ENCODE measurements around the gene FRMD4A.
"Not testable (repeated sequence)": the region's sequence is repeated elsewhere in the genome, so short reads cannot be mapped to it uniquely, and the experiment has no call there.

The FRMD4A gene

DNA sequence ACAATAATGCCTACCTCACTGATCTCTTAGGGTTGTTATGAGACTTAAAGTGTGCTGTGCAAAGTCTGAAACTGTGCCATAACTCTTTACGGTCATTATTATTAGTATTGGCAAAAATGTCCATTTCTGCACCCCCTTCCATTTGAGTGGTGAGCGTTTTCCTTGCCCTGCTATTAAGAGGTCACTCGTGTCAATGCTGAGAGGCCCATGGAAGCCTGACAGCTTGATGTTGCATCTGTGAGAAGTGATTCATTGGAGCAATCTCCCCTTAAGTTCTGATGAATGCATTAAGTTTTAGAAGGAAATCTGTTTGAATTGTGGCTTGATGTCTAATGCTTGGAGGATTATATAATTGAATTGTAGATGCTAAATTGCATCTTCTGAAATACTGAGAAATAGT is 253.3 kb downstream of the FRMD4A start:
- DNase-seq (ENCODE audit: extremely low spot score, insufficient read length, low read depth) (no peak), FAIRE-seq (no peak)

DNA sequence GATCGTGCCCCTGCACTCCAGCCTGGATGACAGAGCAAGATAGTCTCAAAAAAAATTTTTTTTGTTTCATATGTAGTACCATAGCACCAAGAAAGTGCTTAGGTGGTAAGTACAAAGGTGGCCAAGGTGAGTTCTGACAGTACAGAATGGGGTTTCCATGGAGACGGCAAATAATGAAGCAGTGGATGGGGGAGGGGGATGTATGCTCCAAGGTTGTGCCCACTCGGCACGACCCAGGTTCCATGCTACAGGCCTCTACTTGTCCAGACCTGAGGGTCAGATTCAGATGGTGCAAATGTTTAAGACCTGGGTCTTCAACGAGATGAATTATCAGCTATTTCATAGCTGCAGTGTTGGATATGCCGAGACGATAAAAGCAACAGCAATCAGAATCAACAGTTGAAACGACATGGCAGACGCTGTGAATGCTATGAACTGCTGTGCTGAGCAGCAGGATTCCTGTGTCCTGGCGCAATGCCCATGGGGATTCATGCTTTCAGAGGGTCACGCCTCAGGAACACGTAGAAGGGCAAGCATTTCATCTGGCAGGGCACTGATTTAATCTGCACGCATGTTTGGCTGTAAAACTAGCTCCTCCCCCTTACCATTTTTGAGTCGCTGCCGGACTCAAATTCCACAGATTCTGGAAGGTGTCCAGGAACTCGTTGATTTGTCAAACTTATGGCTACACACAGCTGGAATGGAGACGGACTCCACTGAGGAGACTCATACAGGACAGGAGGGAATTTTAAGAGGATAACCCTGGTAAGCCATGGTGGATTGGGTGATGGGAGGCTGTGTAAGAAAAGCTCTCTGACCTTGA is 256.5 kb downstream of the FRMD4A start:
- DNase-seq (ENCODE audit: extremely low spot score, insufficient read length, low read depth) (no peak), FAIRE-seq (no peak)

- DNase-seq (ENCODE audit: extremely low spot score, insufficient read length, low read depth) (no peak), FAIRE-seq (no peak)
Observed at GRCh38 chr10:14072541-14072940, 258.2 kb downstream of the FRMD4A start.

DNA sequence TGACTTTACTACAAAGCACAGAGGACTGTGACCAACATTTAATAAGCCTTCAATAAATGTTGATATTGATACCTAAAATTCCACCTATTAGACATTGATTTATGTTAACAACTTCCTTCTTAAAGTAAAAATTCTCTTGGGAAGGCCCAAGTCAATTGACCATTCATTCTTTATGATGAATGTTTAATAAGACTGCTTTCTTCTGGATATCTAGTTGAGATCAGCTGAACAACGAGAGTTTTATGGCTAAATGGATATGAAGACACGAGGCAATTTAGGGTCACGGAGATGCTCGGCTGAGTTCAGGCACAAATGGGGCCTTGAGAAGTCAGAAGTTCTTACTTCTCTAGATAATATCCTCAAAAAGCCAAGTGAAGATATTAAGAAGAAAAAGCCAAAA is 258.8 kb downstream of the FRMD4A start:
- FAIRE-seq: no peak
- no peak for DNase-seq (ENCODE audit: extremely low spot score, insufficient read length, low read depth)

DNA sequence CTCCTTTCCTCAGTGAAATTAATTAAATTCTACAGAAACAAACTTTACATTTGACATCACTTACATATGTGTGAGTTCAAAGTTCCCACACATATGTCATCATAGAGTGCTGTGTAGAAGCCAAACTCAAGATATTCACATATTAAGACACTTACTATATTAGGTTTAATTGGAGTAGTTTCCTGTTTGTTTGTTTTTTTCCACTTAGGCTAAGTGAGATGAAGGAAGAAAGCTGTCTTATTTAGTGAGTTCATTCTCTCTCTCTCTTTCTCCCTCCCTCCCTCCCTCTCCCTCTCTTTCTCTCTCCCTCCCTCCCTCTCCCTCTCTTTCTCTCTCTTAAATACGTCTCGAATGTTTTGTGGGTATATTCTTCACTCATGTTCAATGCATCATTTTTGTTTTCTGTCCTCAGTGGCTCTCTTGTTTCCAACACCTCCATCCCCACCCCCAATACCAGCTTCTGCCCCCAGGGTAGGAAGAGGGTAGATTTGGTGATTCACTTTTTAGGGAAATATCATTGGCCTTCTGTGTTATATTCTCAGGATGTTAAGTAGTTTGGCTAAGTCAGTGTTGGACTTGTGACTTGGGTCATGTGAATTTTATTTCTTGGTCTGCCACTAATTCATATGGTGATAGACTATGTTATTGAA is 262.0 kb downstream of the FRMD4A start:
- FAIRE-seq: no peak
- no peak for DNase-seq (ENCODE audit: extremely low spot score, insufficient read length, low read depth)

GRCh38 chr10:14067638-14068037 is 263.1 kb downstream of the FRMD4A start:
- FAIRE-seq; DNase-seq (ENCODE audit: extremely low spot score, insufficient read length, low read depth): not testable (repeated sequence)

DNA sequence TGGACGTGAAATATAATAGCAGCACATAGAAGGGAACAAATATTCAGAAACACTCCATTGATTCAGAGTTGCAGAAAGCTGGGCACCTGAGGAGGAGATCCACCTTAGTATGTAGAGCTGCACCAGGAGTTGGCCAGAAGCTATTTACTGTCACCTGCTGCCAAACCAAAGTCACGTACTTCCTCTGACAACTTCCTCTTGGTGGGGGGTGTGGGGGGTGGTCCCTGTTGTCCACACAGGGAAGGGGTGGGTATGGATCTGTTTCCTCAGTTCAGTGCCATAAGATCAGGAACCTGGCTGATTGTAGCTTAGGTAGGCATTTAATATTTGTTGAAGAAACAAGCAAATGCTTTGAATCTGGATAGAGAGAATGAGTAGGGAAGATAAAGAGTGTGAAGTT is 264.6 kb downstream of the FRMD4A start:
- no peak for FAIRE-seq
- DNase-seq (ENCODE audit: extremely low spot score, insufficient read length, low read depth): no peak

DNA sequence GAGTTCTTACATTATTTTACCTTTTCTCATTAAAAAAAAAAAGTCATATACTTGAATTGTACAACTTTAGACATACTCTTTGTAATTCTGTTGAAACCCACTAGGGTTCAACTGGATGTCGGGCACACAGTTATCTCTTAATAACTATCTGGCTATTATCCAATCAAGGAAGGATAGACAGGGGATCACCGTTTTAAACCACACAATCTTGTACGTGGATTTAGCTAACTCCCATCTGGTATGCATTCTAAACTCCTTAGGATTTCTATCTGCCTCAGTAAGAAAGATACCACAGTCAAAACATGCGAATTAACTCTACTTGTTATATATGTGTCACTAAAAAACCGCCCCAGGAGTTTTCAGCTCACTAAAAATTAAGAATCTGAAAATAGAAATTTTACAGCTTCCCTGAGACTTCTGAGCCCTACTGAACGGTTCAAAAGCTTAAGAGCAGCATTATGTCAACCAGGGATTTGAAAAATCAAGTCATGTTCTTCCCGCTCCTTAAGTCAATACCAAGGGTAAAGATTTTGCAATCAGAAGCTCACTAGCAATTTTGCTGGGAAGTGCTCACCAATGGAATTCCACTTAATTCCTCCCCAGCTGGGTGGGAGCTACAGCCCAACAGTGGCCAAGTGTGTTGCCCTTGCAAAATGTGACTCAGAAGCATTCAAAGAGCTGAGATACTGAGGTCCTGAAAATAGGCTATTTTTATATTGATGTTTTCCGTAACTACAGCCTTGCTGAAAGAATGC is 267.0 kb downstream of the FRMD4A start:
- DNase-seq (ENCODE audit: extremely low spot score, insufficient read length, low read depth) (no peak), FAIRE-seq (no peak)

DNA sequence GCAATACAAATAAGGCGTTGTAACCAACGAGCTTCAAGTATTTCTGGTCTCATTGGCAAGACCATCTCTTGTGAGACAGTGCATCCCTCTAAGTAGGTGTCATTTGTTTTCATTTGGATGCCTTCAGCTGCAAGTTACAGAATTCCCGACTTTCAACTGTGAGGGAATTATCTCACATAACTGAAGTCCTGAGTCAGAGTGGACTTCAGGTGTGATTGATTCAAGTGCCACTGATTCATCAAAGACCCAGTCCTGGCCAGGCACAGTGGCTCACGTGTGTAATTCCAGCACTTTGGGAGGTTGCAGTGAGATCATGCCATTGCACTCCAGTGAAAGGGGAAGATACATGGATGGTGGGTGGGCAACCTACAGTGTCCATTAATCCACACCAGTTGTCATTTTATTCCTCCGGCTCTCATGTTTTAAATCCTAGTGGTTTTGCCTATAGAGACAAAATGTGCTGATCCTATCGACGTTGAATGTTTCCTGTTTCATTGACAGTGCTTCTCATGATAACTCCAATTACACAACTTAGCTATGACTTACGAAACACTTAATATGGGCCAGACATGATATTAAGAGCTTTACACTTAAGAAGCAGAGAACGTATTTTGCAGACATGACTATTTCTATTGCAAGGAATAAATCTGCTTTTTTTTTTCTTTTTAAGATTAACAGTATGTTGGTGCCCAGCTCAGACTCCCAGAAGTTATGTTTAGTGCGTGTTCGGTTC is 268.0 kb downstream of the FRMD4A start:
- no peak for DNase-seq (ENCODE audit: extremely low spot score, insufficient read length, low read depth)
- no peak for FAIRE-seq

- DNase-seq (ENCODE audit: extremely low spot score, insufficient read length, low read depth) (no peak), FAIRE-seq (no peak)
Observed at GRCh38 chr10:14060320-14061070, 270.2 kb downstream of the FRMD4A start.

- FAIRE-seq (no peak), DNase-seq (ENCODE audit: extremely low spot score, insufficient read length, low read depth) (no peak)
Observed at GRCh38 chr10:14056610-14057332, 274.0 kb downstream of the FRMD4A start.

DNA sequence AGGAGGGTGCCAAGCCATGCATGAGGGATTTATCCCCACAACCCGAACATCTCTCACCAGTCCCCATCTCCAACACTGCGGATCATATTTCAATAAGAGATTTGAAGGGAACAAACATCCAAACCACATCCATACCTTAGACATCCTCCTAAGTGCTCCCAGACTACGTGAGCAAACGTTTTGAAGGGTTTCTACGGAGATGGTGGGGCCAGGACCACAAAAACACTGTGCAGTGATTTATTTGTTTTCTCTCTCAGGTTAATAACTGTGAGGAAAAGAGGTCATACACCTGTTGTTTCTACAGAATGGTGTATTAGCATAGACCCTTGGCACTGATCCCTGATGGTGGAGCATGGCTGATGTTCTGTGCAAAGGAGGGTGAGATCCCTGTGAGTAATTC is 277.8 kb downstream of the FRMD4A start:
- FAIRE-seq: no peak
- DNase-seq (ENCODE audit: extremely low spot score, insufficient read length, low read depth): no peak

- DNase-seq (ENCODE audit: extremely low spot score, insufficient read length, low read depth): no peak
Observed at GRCh38 chr10:14050598-14050997, 280.1 kb downstream of the FRMD4A start.

GRCh38 chr10:14048930-14049613 is 281.7 kb downstream of the FRMD4A start:
- FAIRE-seq: peak; percentile 31

More at GRCh38 chr10:14050598-14050997, 280.1 kb downstream of the FRMD4A start:
- FAIRE-seq: no peak

GRCh38 chr10:14047431-14047830 is 283.3 kb downstream of the FRMD4A start:
- no peak for FAIRE-seq
- DNase-seq (ENCODE audit: extremely low spot score, insufficient read length, low read depth): no peak

More at GRCh38 chr10:14048930-14049613, 281.7 kb downstream of the FRMD4A start:
- no peak for DNase-seq (ENCODE audit: extremely low spot score, insufficient read length, low read depth)

DNA sequence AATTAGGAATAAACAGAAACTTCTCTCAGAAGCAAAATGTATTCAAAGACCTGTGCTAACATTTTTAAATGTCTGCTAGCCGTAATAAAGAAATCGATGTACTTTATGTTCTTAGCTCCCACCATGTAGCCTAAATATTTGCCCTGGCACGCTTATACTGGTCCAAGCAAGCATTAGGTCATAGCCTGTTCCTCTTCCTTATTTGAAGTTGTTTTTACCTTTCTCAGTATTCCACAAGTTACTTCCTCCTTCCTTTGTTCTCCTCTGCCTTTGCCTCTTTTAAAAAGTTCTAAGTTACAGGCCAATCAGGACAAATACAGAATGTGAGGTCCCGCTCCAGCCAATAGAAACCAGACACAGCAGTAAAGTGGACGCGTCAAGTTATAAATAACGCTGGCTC is 288.7 kb downstream of the FRMD4A start:
- FAIRE-seq; DNase-seq (ENCODE audit: extremely low spot score, insufficient read length, low read depth): not testable (repeated sequence)

GRCh38 chr10:14040787-14041631 is 289.7 kb downstream of the FRMD4A start:
- FAIRE-seq: no peak

More at GRCh38 chr10:14040787-14041631, 289.7 kb downstream of the FRMD4A start:
- DNase-seq (ENCODE audit: extremely low spot score, insufficient read length, low read depth): no peak

All from GM18507 (cell line).